Stomach (tissue), 9 donors: ENCODE data around the gene GK2. TPM values are rescaled to one million over a fixed set of nuclear protein-coding genes. Genes with fewer than 3 reads are reported as not detected.

Source experiments
- DNase-seq, 2 donors: peaks; one replicate each; pipeline versions ENCODE4 v3.0.0 to v3.0.0-alpha.2; 2013 to 2019
- H3K27ac ChIP-seq, 5 donors: fragments of 200-600 bp in 4 of 5; sonication (generic) in 4 of 5; one replicate each; pipeline ENCODE4 v1.5.1; 2013 to 2019; ENCODE audit warnings: mild to moderate bottlenecking in 1 of 5, moderate library complexity in 1 of 5
- H3K27me3 ChIP-seq, 3 donors: fragments of 200-600 bp; sonication (generic); one replicate each; pipeline ENCODE4 v1.5.1; 2017 to 2019; ENCODE audit warnings: mixed run types in 1 of 3
- H3K36me3 ChIP-seq, 4 donors: fragments of 200-600 bp; sonication (generic); 1 replicate in 3 of 4; 2 replicates in 1 of 4; pipeline ENCODE4 v1.5.1; 2016 to 2019
- H3K4me1 ChIP-seq, 4 donors: fragments of 200-600 bp; sonication (generic); one replicate each; pipeline ENCODE4 v1.5.1; 2016 to 2019
- H3K4me3 ChIP-seq, 4 donors: fragments of 200-600 bp; sonication (generic) in 3 of 4; one replicate each; pipeline ENCODE4 v1.5.1; 2016 to 2019; ENCODE audit warnings: mild to moderate bottlenecking in 1 of 4
- H3K9me3 ChIP-seq, 4 donors: fragments of 200-600 bp; sonication (generic); one replicate each; pipeline ENCODE4 v1.5.1; 2016 to 2019
- CTCF ChIP-seq, 7 experiments: fragments of 450-650 bp in 4 of 7; fragments of 200-600 bp in 3 of 7; sonication (generic) in 3 of 7; IDR thresholded peaks; one replicate each; pipeline ENCODE4 v1.5.1; 2016 to 2019; ENCODE audit warnings: antibody characterized with exemption in 7 of 7, control low read depth in 2 of 7, mild to moderate bottlenecking in 1 of 7
- EP300 ChIP-seq: sonication (generic); formaldehyde crosslinking; IDR thresholded peaks from one replicate; pipeline ENCODE4 v1.6.1; 2017; ENCODE audit warnings: antibody characterized with exemption
- POLR2A ChIP-seq, 4 donors: fragments of 450-650 bp; IDR thresholded peaks; one replicate each; pipeline ENCODE4 v1.6.1; 2016; ENCODE audit warnings: antibody characterized with exemption in 4 of 4, control low read depth in 2 of 4, mild to moderate bottlenecking in 1 of 4, moderate library complexity in 1 of 4
- POLR2AphosphoS5 ChIP-seq, 3 donors: sonication (generic); formaldehyde crosslinking; IDR thresholded peaks; one replicate each; pipeline ENCODE4 v1.6.1; 2016; ENCODE audit warnings: antibody characterized with exemption in 3 of 3
- WGBS, 5 donors: extraction: QIAGEN DNeasy Blood & Tissue Kit in 3 of 5; methylation state at CpG; one replicate each; pipeline versions ENCODE4 v1.1.5 to v1.1.7; 2013 to 2018; 5-methylcytosine and 5-hydroxymethylcytosine counted together
- intact Hi-C: fragments of 100-400 bp; cut with DNase I; formaldehyde crosslinking; loops from one replicate; pipeline ENCODE4 v1.15.1; 2023; ENCODE audit warnings: low total_unique reads
- polyA plus RNA-seq, 3 donors: library from polyadenylated mRNA; stranded (reverse); fragments of 200-250 nt; gene quantifications; one replicate each; pipeline ENCODE4 v1.2.3, GENCODE V29; 2013
- total RNA-seq, 5 donors: library from RNA; depleted of rRNA; stranded (reverse); fragments of >200 nt; gene quantifications; one replicate each; pipeline versions ENCODE4 v1.1.0 to v1.2.3, GENCODE V29; 2014 to 2016
- donor health status: healthy with polysubstance abuse.
- donor health status: Bipolar disorder and iron deficiency.
- donor health status: healthy.

Gene GK2
- total and polyA plus RNA-seq, 8 donors = not detected

- 54 to 66% (median 62%) methylated on average over 2 of the region's 2 CpGs for WGBS, 5 donors
- Histone ChIP-seq H3K27ac (no peak overlapping the region), H3K4me1 (peaks cover 0 to 7% (median 0%) of the 10 kb centered on the region in 4 donors), H3K27me3 (no peaks in the 10 kb centered on the region), H3K36me3 (no peaks in the 10 kb centered on the region), H3K4me3 (no peak overlapping the region), H3K9me3 (no peaks in the 10 kb centered on the region)
- no peak for TF ChIP-seq EP300
- intact Hi-C loops = no loop called here
- no peak for DNase-seq
Measured at GRCh38 chr4:79429113-79429903, 21.3 kb upstream of the GK2 start.

GRCh38 chr4:79426989-79427388, 19.0 kb upstream of the GK2 start:
- Histone ChIP-seq H3K27ac (no peak overlapping the region), H3K4me3 (no peak overlapping the region), H3K27me3 (no peaks in the 10 kb centered on the region), H3K4me1 (peaks cover 0 to 7% (median 0%) of the 10 kb centered on the region in 4 donors), H3K9me3 (no peaks in the 10 kb centered on the region), H3K36me3 (no peaks in the 10 kb centered on the region)
- intact Hi-C loops = no loop called here
- TF ChIP-seq POLR2AphosphoS5 (IDR thresholded peaks at IDR 0.05) (no peak), POLR2A (IDR thresholded peaks at IDR 0.05) (no peak), CTCF (IDR thresholded peaks at IDR 0.05) (no peak), EP300 (no peak)
- DNase-seq = no peak

GRCh38 chr4:79425586-79425985, 17.6 kb upstream of the GK2 start:
- no peaks in the 10 kb centered on the region for H3K36me3 ChIP-seq
- 75 to 83% (median 80%) methylated on average over 1 of the region's 1 CpG for WGBS, 5 donors

GRCh38 chr4:79421483-79421882, 13.5 kb upstream of the GK2 start:
- no peaks in the 10 kb centered on the region for H3K27me3 ChIP-seq
- peaks cover 0 to 5% (median 0%) of the 10 kb centered on the region in 4 donors for H3K4me1 ChIP-seq
- TF ChIP-seq EP300 (no peak), POLR2AphosphoS5 (IDR thresholded peaks at IDR 0.05) (no peak), CTCF (IDR thresholded peaks at IDR 0.05) (no peak), POLR2A (IDR thresholded peaks at IDR 0.05) (no peak)
- no peak overlapping the region for H3K27ac ChIP-seq
- no peaks in the 10 kb centered on the region for H3K9me3 ChIP-seq
- no peak overlapping the region for H3K4me3 ChIP-seq
- intact Hi-C loops = no loop called here
- H3K36me3 ChIP-seq = no peaks in the 10 kb centered on the region
- 54 to 83% (median 61%) methylated on average over 2 of the region's 2 CpGs for WGBS, 5 donors
- DNase-seq = no peak

More at GRCh38 chr4:79425586-79425985, 17.6 kb upstream of the GK2 start:
- Histone ChIP-seq H3K4me3 (no peak overlapping the region), H3K9me3 (no peaks in the 10 kb centered on the region), H3K4me1 (peaks cover 0 to 7% (median 0%) of the 10 kb centered on the region in 4 donors), H3K27ac (no peak overlapping the region), H3K27me3 (no peaks in the 10 kb centered on the region)
- intact Hi-C loops = no loop called here
- peak in 1 of 2 donors; percentile 13 for DNase-seq
- TF ChIP-seq EP300 (no peak), POLR2A (IDR thresholded peaks at IDR 0.05) (no peak)

DNA sequence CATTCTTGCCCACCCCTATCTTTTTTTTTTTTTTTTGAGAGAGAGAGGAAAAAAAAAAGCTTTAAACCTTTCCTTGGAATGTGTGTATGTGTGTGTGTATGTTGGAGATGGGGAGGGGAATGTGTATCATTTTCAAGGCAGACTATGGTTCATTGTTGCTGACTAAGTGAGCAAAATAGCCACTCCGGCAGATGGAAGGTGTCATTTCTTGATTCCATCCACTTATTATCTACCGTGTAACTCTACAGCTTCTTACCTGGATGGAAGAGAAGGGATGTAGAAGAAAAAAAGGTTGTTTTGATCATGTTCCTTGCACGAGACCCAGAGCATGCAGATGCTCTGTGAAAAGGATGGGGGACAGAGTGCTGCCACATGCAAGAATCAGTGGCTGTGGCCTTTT, 5.9 kb upstream of the GK2 start:
- 83 to 87% (median 85%) methylated on average over 3 of the region's 3 CpGs for WGBS, 5 donors
- intact Hi-C loops = no loop called here
- H3K9me3 ChIP-seq = no peaks in the 10 kb centered on the region
- no peak for TF ChIP-seq POLR2AphosphoS5 (IDR thresholded peaks at IDR 0.05)
- no peak for TF ChIP-seq EP300
- TF ChIP-seq CTCF (IDR thresholded peaks at IDR 0.05) = no peak
- TF ChIP-seq POLR2A (IDR thresholded peaks at IDR 0.05) = no peak
- no peak overlapping the region for H3K27ac ChIP-seq
- H3K4me3 ChIP-seq = no peak overlapping the region
- DNase-seq = no peak
- no peaks in the 10 kb centered on the region for H3K4me1 ChIP-seq
- H3K36me3 ChIP-seq = no peaks in the 10 kb centered on the region
- H3K27me3 ChIP-seq = no peaks in the 10 kb centered on the region
